Adrenal gland (tissue), 12 donors: ENCODE results near the gene GP1BA. TPM values are rescaled to one million over a fixed set of nuclear protein-coding genes. Genes with fewer than 3 reads are reported as not detected.
A peak's percentile ranks its signal among the peaks of the same experiment; 100 is the strongest.

ENCODE experiments used
- DNase-seq, 7 donors: peaks; one replicate each; pipeline ENCODE4 v3.0.0-alpha.2; 2019 to 2020
- H3K27ac ChIP-seq, 5 donors: fragments of 200-600 bp; sonication (generic) in 4 of 5; 1 replicate in 3 of 5; 2 replicates in 2 of 5; pipeline versions ENCODE4 v1.5.1 to v1.8.0; 2016 to 2020; ENCODE audit warnings: mild to moderate bottlenecking in 1 of 5
- H3K27me3 ChIP-seq: fragments of 200-600 bp; 2 replicates; pipeline ENCODE4 v1.8.0; 2021
- H3K36me3 ChIP-seq, 2 donors: fragments of 200-600 bp; replicated peaks in 1 of 2; 1 replicate in 1 of 2; 2 replicates in 1 of 2; pipeline versions ENCODE4 v1.5.1 to v1.8.0; 2018 to 2022
- H3K4me1 ChIP-seq, 2 donors: fragments of 200-600 bp; replicated peaks in 1 of 2; 1 replicate in 1 of 2; 2 replicates in 1 of 2; pipeline versions ENCODE4 v1.5.1 to v1.8.0; 2018 to 2021
- H3K4me3 ChIP-seq, 4 donors: fragments of 200-600 bp; sonication (generic) in 3 of 4; one replicate each; pipeline ENCODE4 v1.5.1; 2016 to 2018
- H3K9me3 ChIP-seq, 3 donors: fragments of 200-600 bp; sonication (generic) in 1 of 3; replicated peaks in 1 of 3; 1 replicate in 2 of 3; 2 replicates in 1 of 3; pipeline versions ENCODE4 v1.5.1 to v1.8.0; 2016 to 2021
- CTCF ChIP-seq, 6 experiments: fragments of 450-650 bp in 4 of 6; fragments of 200-600 bp in 2 of 6; sonication (generic) in 1 of 6; IDR thresholded peaks; 1 replicate in 5 of 6; 2 replicates in 1 of 6; pipeline versions ENCODE4 v1.5.1 to v1.8.0; 2016 to 2021; ENCODE audit warnings: antibody characterized with exemption in 6 of 6, mild to moderate bottlenecking in 2 of 6, moderate library complexity in 1 of 6
- POLR2A ChIP-seq, 2 donors: fragments of 450-650 bp; IDR thresholded peaks; one replicate each; pipeline ENCODE4 v1.6.1; 2017; ENCODE audit warnings: antibody characterized with exemption in 2 of 2, mild to moderate bottlenecking in 2 of 2, moderate library complexity in 1 of 2
- WGBS, 4 donors: extraction: QIAGEN DNeasy Blood & Tissue Kit in 2 of 4; methylation state at CpG; one replicate each; pipeline versions ENCODE4 v1.1.5 to v1.1.7; 2013 to 2017; 5-methylcytosine and 5-hydroxymethylcytosine counted together
- intact Hi-C, 2 donors: fragments of 100-400 bp; cut with DNase I; formaldehyde crosslinking; loops; one replicate each; pipeline versions ENCODE4 v1.14.1 to v1.15.0; 2022 to 2023
- polyA plus RNA-seq, 3 donors: library from polyadenylated mRNA; stranded (reverse); fragments of 200-250 nt in 2 of 3; fragments of 350-450 nt in 1 of 3; fragmentation: Illumina TruSeq in 1 of 3; extraction: RNeasy Lipid Tissue Mini Kit (QIAGEN cat#74804) in 1 of 3; gene quantifications; one replicate each; pipeline ENCODE4 v1.2.3, GENCODE V29; 2013 to 2014
- total RNA-seq, 9 donors: library from RNA; depleted of rRNA in 4 of 9; stranded (reverse); fragments of >200 nt in 4 of 9; fragments of 120-200 nt in 1 of 9; fragmentation: NEBNext Ultra II Directional in 1 of 9; extraction: Animal tissue kit (Norgen Biotek cat#: 25700) in 1 of 9; gene quantifications; one replicate each; pipeline versions ENCODE4 v1.1.0 to v1.2.4, GENCODE V29; 2013 to 2023
- donor health status: healthy with polysubstance abuse.
- donor health status: Bipolar disorder and iron deficiency.
- donor health status: DM: yes; HTN: yes; CAD: no.
- donor health status: DM: no; HTN: no; CAD: no.
- donor health status: DM: no; HTN: no; CAD: no.
- donor health status: DM: yes; HTN: yes; CAD: no.

The GP1BA gene
- total and polyA plus RNA-seq, 12 donors: 0.08 to 0.17 TPM; not detected in 10

GRCh38 chr17:4940555-4941318, 8.7 kb downstream of the GP1BA start:
- Histone ChIP-seq H3K36me3 (peaks cover 0 to 51% of the 10 kb centered on the region in 2 donors), H3K27me3 (no peaks in the 10 kb centered on the region), H3K4me3 (peak overlapping the region; percentile 50 to 95 (median 66)), H3K9me3 (no peaks in the 10 kb centered on the region), H3K27ac (peak overlapping the region; percentile 79 to 93 (median 90)), H3K4me1 (peaks cover 28 to 41% of the 10 kb centered on the region in 2 donors)
- DNase-seq: peak in 6 of 7 donors; percentile 79 to 93 (median 88)
- TF ChIP-seq POLR2A (IDR thresholded peaks at IDR 0.05) (no peak), CTCF (IDR thresholded peaks at IDR 0.05) (no peak)
- 0 to 2% (median 1%) methylated on average over 20 to 29 of the region's 29 CpGs for WGBS, 4 donors
- intact Hi-C loops: no loop called here

- WGBS, 4 donors: 29 to 41% (median 40%) methylated on average over 4 of the region's 4 CpGs
- Histone ChIP-seq H3K4me1 (peaks cover 34 to 47% of the 10 kb centered on the region in 2 donors), H3K9me3 (no peaks in the 10 kb centered on the region), H3K4me3 (peak overlapping the region in 1 of 4 donors; percentile 81), H3K27me3 (no peaks in the 10 kb centered on the region), H3K36me3 (peaks cover 0 to 57% of the 10 kb centered on the region in 2 donors), H3K27ac (peak overlapping the region in 3 of 5 donors; percentile 23 to 93 (median 79))
- TF ChIP-seq CTCF (IDR thresholded peaks at IDR 0.05): no peak
- no peak for TF ChIP-seq POLR2A (IDR thresholded peaks at IDR 0.05)
- intact Hi-C loops: no loop called here
- no peak for DNase-seq
Observed at GRCh38 chr17:4941319-4941610, 9.2 kb downstream of the GP1BA start.

GRCh38 chr17:4942760-4943508, 10.9 kb downstream of the GP1BA start:
- Histone ChIP-seq H3K9me3 (no peaks in the 10 kb centered on the region), H3K27ac (no peak overlapping the region), H3K27me3 (no peaks in the 10 kb centered on the region), H3K4me1 (peaks cover 34 to 55% of the 10 kb centered on the region in 2 donors), H3K4me3 (no peak overlapping the region), H3K36me3 (peaks cover 0 to 52% of the 10 kb centered on the region in 2 donors)
- DNase-seq: no peak
- TF ChIP-seq POLR2A (IDR thresholded peaks at IDR 0.05) (no peak), CTCF (IDR thresholded peaks at IDR 0.05) (no peak)
- 75 to 85% (median 78%) methylated on average over 13 of the region's 13 CpGs for WGBS, 4 donors
- intact Hi-C loops: no loop called here

GRCh38 chr17:4944163-4944553, 12.1 kb downstream of the GP1BA start:
- no peaks in the 10 kb centered on the region for H3K9me3 ChIP-seq
- no peaks in the 10 kb centered on the region for H3K27me3 ChIP-seq
- H3K4me1 ChIP-seq: peaks cover 28 to 44% of the 10 kb centered on the region in 2 donors
- DNase-seq: no peak
- H3K27ac ChIP-seq: peak overlapping the region in 2 of 5 donors; percentile 67 to 75
- H3K36me3 ChIP-seq: peaks cover 0 to 49% of the 10 kb centered on the region in 2 donors
- WGBS, 4 donors: 45 to 60% (median 54%) methylated on average over 3 of the region's 3 CpGs
- intact Hi-C loops: no loop called here
- no peak overlapping the region for H3K4me3 ChIP-seq
- no peak for TF ChIP-seq POLR2A (IDR thresholded peaks at IDR 0.05)
- no peak for TF ChIP-seq CTCF (IDR thresholded peaks at IDR 0.05)
